ENCODE results near the gene VIPR1.

Gene VIPR1

DNA sequence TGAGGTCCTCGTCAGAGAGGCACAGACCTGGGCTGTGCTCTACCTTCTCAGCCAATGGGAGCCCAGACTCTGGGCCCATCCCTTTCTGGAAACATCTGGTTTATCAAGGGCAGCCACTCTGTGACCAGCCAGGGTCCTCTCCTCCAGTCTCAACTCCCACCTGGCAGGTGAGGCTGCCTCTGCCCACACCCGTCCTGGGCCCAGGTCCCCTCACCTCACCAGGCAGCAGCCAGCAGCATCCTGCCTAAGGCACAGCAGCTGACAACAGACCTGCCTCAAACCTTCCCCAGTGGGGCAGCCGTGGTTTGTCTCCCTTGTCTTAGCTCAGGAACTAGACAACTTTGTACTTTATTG lies 8.7 kb upstream of the VIPR1 start:
- DNase-seq = no peak

GRCh38 chr3:42495393-42495792 lies 7.0 kb upstream of the VIPR1 start:
- DNase-seq = no peak

DNA sequence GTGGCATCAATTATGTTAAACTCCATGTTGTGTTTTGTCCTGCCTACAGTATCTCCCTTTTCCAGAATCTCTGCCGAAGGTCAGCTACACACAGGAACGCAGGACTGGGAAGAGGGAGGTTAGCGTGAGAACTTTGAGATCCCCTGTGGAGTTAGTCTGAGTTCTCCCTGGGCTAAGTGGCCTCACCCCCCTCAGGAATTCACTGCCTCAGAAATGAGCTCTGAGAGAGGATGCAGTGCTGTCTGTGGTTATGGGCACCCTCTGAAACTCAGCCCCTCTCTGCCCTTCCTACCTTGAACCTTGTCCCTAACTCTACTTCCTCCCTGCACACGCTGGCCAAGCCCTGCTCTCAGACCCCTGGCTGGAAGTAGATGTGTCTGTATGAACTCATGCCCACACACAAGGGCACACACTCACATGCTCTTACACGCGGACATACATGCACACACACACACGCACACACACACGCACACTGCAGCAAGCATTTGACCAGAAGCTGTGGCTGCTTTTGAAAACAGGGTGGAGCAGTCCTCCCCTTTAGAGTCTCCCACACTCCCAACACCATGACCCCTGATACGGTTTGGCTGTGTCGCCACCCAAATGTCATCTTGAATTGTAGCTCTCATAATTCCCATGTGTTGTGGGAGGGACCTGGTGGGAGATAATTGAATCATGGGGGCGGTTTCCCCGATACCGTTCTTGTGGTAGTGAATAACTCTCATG lies 5.3 kb upstream of the VIPR1 start:
- no peak for DNase-seq

- DNase-seq = no peak
These were observed 4.4 kb upstream of the VIPR1 start for GRCh38 chr3:42498034-42498433.

GRCh38 chr3:42498791-42499477 lies 3.5 kb upstream of the VIPR1 start:
- no peak for DNase-seq

- DNase-seq = no peak
These were observed 3.0 kb upstream of the VIPR1 start for GRCh38 chr3:42499478-42499871.

- no peak for DNase-seq
These were observed 2.4 kb upstream of the VIPR1 start for GRCh38 chr3:42500091-42500490.

GRCh38 chr3:42500909-42501308 lies 1.5 kb upstream of the VIPR1 start:
- no peak for DNase-seq

- no peak for DNase-seq
These were observed 1.1 kb upstream of the VIPR1 start for GRCh38 chr3:42501321-42501680.

DNA sequence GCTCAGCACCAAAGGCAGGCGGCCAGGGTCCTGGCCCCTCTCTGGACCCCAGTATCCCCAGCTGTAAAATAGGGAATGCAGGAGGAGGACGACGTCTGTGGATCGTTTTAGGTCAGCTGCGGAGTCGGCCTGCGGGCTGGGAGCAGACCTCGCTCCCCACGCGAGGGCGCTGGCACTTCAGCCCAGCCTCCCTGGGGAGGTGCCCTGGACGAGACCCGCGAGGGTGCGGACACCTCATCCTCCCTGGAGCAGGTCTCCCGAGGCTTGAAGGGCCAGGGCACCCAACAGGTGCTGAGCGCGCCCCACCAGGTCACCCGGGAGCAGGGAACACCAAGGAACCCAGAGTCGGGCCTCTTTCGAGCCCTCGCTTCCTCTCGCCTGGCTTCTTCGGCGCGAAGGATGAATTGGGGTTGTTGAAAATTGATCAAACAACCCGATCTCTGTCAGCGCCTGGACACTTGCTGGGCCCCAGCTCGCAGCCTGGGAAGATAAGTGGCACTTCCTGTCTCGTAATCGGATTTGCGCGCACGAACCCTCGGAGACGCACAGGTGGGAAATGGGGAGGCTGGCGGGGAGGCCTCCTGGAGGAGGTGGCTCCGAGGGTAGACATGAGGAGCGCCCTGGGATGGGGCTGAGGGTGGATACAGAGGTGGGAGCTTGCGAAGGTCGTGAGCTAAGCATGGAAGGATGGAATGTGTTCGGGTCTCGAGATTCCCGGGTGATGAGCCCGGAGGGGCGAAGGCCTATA lies 588 bp upstream of the VIPR1 start:
- DNase-seq = no peak

DNA sequence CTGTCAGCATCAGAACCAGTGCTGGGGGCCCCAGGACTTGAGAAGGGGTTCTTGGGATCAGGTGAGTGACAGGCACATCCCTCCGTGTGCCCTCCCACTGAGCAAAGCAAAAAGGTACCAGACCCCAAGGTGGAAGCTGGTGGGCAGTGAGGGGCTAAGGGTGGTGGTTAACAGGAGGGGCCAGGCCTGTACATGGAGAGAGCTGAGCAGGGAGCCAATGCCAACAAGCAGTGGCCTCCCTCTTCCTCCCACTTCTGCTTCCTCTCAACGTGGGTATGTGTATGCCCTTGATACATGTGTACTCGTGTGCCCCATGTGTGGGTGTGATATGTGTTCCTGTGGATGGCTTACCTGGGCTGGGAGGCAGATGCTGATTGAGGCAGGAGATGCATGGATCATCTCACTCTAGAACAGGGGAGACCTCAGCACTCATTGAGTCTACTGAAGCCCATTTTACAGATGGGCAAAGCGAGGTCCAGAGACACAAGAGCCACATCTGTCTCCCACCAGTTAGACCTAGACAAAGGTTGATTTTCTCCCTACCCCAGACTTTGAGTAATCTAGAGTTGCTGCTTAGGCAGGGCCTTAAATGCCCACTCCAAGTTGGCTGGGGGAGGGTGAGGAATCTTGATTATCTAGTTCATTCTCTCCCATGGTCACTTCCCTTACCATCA lies 945 bp downstream of the VIPR1 start:
- no peak for DNase-seq

DNA sequence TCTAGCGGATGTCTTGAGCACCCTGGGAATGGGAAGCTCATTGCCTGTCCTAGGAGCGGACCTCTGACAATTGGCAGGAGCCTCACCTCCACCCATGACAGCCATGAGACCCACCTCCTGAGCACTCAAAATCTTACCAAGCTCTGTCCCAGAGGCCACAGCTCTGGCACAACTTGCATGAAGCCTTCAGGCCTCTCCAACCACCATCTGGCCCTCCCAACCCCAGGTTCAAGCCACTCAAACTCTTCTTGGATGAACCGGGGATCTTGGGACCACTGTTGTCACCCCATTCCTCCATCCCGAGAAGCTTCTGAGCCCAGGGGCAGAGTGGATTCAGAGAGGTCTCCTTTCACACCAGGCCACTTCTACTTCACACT lies 1.5 kb downstream of the VIPR1 start:
- no peak for DNase-seq

- no peak for DNase-seq
These were observed 2.1 kb downstream of the VIPR1 start for GRCh38 chr3:42504334-42505127.

DNA sequence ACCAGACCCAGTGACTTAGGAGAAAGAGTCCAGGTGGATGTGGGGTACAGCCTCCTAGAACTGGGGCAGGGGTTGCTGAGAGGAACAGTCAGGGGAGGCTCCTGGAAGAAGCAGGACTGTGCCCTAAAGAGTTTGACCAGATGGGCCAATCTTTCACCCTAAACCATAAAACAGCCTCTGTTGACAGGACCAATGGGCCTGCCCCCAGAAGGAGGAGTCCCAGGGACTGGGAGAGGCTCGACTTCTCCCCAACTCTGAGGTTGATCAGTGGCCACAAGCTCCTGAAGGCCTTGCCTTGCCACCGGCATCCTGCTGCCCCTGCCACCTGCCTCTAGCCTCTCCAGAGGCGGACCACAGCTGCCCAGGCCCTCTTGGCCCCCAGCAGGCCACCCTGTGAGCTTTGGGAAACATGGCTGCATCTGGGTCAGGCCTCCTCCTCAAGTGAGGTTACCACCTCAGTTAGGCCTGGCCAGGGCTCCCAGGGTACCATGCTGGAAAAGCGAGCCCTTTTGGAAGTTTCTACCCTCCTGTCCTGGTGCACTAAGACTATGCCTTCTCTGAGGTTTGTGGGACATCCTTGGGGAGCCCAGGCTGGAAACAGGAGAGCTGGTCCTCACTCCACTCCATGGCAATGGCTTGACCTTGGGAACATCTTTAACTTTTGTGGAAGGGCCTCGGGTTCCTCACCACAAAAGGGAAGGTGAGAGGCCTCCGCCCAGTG lies 2.8 kb downstream of the VIPR1 start:
- no peak for DNase-seq

DNA sequence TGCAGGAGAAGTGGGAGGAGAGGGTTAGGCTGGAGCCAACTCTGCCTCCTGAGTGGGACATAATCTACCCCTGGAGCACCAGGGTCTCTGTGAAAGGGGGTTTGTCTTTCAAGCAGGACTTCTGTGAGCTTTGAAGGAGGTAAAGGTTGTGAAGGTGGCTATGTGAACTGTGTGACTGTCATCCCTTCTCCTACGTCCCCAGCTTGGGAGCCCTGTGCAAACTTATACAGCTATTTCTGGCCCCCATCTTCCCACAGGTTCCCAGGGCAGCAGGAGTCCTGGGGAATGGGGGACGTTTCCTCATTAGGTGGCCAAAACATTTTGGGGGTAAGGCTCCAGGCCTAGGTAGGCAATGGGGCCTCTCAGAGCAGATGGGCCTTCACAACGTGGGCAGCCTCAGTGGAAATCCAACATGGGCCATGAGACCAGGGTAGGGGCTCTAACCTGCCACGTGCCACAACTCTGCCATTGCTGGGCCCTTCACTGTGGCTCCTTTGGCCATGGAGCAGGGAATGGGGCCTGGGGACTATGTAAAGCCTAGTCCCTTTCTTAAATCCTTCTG lies 3.5 kb downstream of the VIPR1 start:
- DNase-seq = no peak

DNA sequence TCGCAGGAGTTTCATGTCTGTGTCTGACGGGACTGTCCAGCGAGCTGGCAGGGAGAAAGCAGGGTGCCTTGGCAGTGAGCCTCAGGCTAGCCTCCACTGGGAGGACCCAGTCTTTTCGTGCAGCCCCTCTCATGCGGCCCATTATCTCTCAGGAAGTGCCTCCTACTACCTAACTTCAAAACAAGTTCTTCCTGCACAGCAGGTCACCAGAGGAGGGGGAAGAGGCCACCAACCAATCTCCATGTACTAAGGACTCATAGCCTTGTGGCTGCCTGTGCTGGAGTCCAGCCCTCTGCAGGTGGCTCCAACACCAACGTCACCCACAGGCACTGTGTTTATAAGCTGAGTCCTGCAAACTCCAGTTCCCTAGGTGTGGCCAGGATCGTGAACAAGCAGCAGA lies 4.8 kb downstream of the VIPR1 start:
- DNase-seq = no peak

DNA sequence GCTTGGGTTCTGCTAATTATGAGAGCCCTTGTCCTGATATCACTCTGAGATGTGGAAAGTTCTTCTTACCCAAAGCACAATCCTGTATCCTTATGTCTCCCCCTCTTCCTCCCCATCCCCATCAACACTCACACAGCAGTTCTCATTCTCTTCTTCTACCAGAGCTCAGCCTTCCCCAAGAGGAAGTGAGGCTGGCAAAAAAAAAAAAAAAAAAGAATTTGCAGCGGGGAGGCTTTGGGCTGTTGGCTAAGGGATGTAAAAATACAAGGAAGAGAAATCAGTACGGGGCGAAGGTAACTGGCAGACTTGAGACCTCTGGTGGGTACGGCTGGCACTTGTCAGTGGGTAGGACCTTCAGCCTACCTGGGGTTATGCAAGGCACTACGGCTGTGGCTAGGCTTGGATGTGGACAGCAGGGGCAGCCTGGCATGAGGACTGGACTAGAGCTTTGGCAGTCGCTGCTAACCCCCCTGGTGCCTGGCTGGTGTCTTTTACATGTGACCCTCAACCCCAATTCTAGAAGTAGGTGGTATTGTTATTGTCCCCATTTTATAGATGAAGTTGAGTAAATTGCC lies 5.4 kb downstream of the VIPR1 start:
- no peak for DNase-seq

GRCh38 chr3:42508562-42508961 lies 6.1 kb downstream of the VIPR1 start:
- no peak for DNase-seq

- no peak for DNase-seq
These were observed 6.7 kb downstream of the VIPR1 start for GRCh38 chr3:42509111-42509510.

DNA sequence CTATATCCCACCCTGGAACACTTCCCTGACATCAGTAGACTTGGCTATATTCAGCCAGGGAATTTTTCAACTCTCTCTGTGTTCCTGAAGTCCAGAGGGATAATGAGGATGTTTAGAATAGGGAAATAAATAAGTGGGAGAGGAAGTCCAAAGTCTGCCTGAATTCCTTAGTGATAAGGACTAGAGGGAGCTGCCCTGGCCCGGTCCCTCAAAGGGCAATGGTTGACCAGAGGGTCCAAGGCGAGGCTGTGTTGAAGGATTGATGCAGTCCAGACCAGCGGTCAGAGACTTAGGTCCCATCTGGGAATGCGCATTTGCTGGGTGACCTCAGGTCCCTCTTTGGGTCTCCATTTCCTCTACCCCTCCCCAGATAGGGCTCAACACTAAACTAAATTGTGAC lies 7.9 kb downstream of the VIPR1 start:
- no peak for DNase-seq

GRCh38 chr3:42511201-42511600 lies 8.8 kb downstream of the VIPR1 start:
- DNase-seq = no peak

DNA sequence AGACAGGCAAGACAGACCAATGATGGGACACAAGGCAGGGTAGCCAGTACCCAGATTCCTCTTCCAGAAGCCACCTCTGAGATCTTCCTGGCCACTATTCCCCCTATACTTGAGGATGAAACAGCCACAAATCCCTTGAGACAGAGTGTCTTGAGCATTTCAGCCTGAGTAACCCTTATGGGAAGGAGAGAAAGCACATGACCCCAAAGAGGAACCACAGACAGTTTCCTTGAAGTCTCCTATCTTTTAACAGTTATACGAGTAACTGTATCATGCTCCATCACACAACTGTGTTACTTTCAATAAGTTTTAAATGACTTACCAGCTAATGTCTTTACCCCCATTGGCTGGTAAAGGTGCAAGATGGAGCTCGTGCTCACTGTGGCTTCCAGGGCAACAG lies 9.3 kb downstream of the VIPR1 start:
- no peak for DNase-seq

Data from NCI-H2081 treated with DMSO at 0.1 percent for 48 hours (cell line).